Thyroid gland (tissue), 4 donors: ENCODE results near the gene NUP188.

ENCODE experiments used
- POLR2A ChIP-seq, 2 donors: fragments of 450-650 bp; IDR thresholded peaks; one replicate each; pipeline ENCODE4 v1.6.1; 2017; ENCODE audit warnings: antibody characterized with exemption in 2 of 2, mild to moderate bottlenecking in 2 of 2, moderate library complexity in 1 of 2
- TF ChIP-seq, protein P1 (sequence below), 6 experiments: fragments of 200-600 bp in 3 of 6; fragments of 450-650 bp in 3 of 6; sonication (generic) in 3 of 6; IDR thresholded peaks; one replicate each; pipeline ENCODE4 v1.5.1; 2016 to 2019; ENCODE audit warnings: antibody characterized with exemption in 6 of 6, mild to moderate bottlenecking in 2 of 6, inconsistent platforms in 1 of 6, moderate library complexity in 1 of 6

DNA sequence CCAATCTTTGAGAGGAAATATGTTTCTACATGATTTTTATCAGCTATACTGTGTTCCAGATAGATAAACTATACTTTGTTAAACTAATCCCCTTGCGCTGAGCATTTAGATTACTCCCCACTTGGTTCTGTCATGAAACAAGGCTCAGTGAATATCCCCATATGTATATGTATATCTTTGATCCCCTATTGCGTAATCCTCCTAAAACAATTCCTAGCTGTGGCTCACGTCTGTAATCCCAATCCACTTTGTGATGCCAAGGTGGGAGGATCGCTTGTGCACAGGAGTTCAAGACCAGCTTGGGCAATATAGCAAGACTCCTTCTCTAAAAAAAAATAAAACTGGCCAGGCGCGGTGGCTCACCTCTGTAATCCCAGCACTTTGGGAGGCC, 24.0 kb upstream of the NUP188 start:
- TF ChIP-seq, protein P1, sequence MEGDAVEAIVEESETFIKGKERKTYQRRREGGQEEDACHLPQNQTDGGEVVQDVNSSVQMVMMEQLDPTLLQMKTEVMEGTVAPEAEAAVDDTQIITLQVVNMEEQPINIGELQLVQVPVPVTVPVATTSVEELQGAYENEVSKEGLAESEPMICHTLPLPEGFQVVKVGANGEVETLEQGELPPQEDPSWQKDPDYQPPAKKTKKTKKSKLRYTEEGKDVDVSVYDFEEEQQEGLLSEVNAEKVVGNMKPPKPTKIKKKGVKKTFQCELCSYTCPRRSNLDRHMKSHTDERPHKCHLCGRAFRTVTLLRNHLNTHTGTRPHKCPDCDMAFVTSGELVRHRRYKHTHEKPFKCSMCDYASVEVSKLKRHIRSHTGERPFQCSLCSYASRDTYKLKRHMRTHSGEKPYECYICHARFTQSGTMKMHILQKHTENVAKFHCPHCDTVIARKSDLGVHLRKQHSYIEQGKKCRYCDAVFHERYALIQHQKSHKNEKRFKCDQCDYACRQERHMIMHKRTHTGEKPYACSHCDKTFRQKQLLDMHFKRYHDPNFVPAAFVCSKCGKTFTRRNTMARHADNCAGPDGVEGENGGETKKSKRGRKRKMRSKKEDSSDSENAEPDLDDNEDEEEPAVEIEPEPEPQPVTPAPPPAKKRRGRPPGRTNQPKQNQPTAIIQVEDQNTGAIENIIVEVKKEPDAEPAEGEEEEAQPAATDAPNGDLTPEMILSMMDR (IDR thresholded peaks at IDR 0.05): no peak
- no peak for TF ChIP-seq POLR2A (IDR thresholded peaks at IDR 0.05)
